GM12878 (cell line): ENCODE data around the gene CNTLN.

ENCODE experiments used
- FOS ChIP-seq: IDR thresholded peaks from 3 replicates; pipeline ENCODE4 v1.6.1; 2011; ENCODE audit warnings: borderline replicate concordance; ENCODE audit not compliant: insufficient read length; ENCODE audit errors: extremely low read depth
- RCOR1 ChIP-seq: conservative IDR thresholded peaks from 2 replicates; pipeline ENCODE4 v1.6.1; 2012; ENCODE audit warnings: low read depth, low read length, improper control_type of control experiment

GRCh38 chr9:17120203-17120602 is 14.6 kb upstream of the CNTLN start:
- TF ChIP-seq RCOR1 (no peak), FOS (no peak)
